Limb (tissue), 2 donors: ENCODE measurements around the gene TTC34.
"Not testable (repeated sequence)": the region's sequence is repeated elsewhere in the genome, so short reads cannot be mapped to it uniquely, and the experiment has no call there.

Experiments used
- DNase-seq, 2 donors: peaks; one replicate each; pipeline ENCODE4 v3.0.0-alpha.2; 2016; ENCODE audit errors: extremely low spot score in 2 of 2

TTC34 gene

GRCh38 chr1:2778220-2778592 lies 23.3 kb downstream of the TTC34 start:
- peak in 1 of 2 donors; percentile 30 for DNase-seq

GRCh38 chr1:2777424-2778219 lies 23.9 kb downstream of the TTC34 start:
- DNase-seq = no peak

- not testable (repeated sequence) for DNase-seq
Measured at GRCh38 chr1:2775333-2775732, 26.2 kb downstream of the TTC34 start.

- not testable (repeated sequence) for DNase-seq
Measured at GRCh38 chr1:2768052-2768451, 33.4 kb downstream of the TTC34 start.

GRCh38 chr1:2759433-2759832 lies 42.1 kb downstream of the TTC34 start:
- not testable (repeated sequence) for DNase-seq

- not testable (repeated sequence) for DNase-seq
Measured at GRCh38 chr1:2757519-2757918, 44.0 kb downstream of the TTC34 start.

GRCh38 chr1:2755426-2755825 lies 46.1 kb downstream of the TTC34 start:
- not testable (repeated sequence) for DNase-seq

- DNase-seq = not testable (repeated sequence)
Measured at GRCh38 chr1:2754597-2754996, 46.9 kb downstream of the TTC34 start.

GRCh38 chr1:2752503-2752902 lies 49.0 kb downstream of the TTC34 start:
- not testable (repeated sequence) for DNase-seq

- DNase-seq = not testable (repeated sequence)
Measured at GRCh38 chr1:2751866-2752265, 49.6 kb downstream of the TTC34 start.

GRCh38 chr1:2750766-2751730 lies 50.4 kb downstream of the TTC34 start:
- DNase-seq = not testable (repeated sequence)

- DNase-seq = not testable (repeated sequence)
Measured at GRCh38 chr1:2750041-2750680, 51.3 kb downstream of the TTC34 start.

GRCh38 chr1:2748626-2749025 lies 52.9 kb downstream of the TTC34 start:
- not testable (repeated sequence) for DNase-seq

GRCh38 chr1:2694796-2695195 lies 106.7 kb downstream of the TTC34 start:
- DNase-seq = not testable (repeated sequence)

GRCh38 chr1:2690180-2690579 lies 111.3 kb downstream of the TTC34 start:
- not testable (repeated sequence) for DNase-seq

- DNase-seq = not testable (repeated sequence)
Measured at GRCh38 chr1:2688336-2688665, 113.2 kb downstream of the TTC34 start.

- not testable (repeated sequence) for DNase-seq
Measured at GRCh38 chr1:2687638-2688335, 113.7 kb downstream of the TTC34 start.

- DNase-seq = not testable (repeated sequence)
Measured at GRCh38 chr1:2687174-2687591, 114.3 kb downstream of the TTC34 start.

- DNase-seq = not testable (repeated sequence)
Measured at GRCh38 chr1:2686091-2686863, 115.2 kb downstream of the TTC34 start.

- DNase-seq = not testable (repeated sequence)
Measured at GRCh38 chr1:2685671-2686070, 115.8 kb downstream of the TTC34 start.
